Measurements from ENCODE around the gene MTARC2.

DNA sequence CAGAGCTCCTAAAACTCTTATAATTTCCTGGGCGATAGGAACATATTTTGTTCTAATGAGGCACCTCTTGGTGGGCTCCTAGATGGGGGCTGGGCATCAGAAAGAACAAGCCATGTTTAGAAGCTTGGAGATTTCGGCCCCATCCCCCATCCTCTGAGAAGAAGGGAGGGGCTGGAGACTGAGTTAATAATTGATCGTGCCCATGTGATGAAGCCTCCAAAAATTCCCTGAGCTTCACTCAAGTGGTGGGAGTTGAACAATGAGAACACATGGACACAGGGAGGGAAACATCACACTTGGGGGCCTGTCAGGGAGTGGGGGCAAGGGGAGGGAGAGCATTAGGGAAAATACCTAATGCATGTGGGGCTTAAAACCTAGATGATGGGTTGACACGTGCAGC lies 39.9 kb upstream of the MTARC2 start:
- TF ChIP-seq GABPA (IDR thresholded peaks at IDR 0.05; ENCODE audit: low read depth): no peak
- no peak for TF ChIP-seq POLR2AphosphoS5 (IDR thresholded peaks at IDR 0.05; ENCODE audit: low read depth)

Data from HL-60 (cell line).